NCI-H2196 (cell line): Measurements from ENCODE around the gene WHRN.

Experiments
- DNase-seq: peaks from one replicate; lab custom pipeline; 2025; ENCODE audit not compliant: unreplicated experiment; lab: John Stamatoyannopoulos, UW

WHRN gene

GRCh38 chr9:114493521-114494184 lies 11.6 kb downstream of the WHRN start:
- DNase-seq: no peak

- DNase-seq: no peak
These were observed 12.3 kb downstream of the WHRN start for GRCh38 chr9:114492991-114493390.

- no peak for DNase-seq
These were observed 13.8 kb downstream of the WHRN start for GRCh38 chr9:114491430-114492003.

- DNase-seq: no peak
These were observed 15.3 kb downstream of the WHRN start for GRCh38 chr9:114489928-114490327.

- no peak for DNase-seq
These were observed 16.7 kb downstream of the WHRN start for GRCh38 chr9:114488398-114489129.

- peak; percentile 80 for DNase-seq
These were observed 17.5 kb downstream of the WHRN start for GRCh38 chr9:114487607-114488300.

- DNase-seq: no peak
These were observed 18.9 kb downstream of the WHRN start for GRCh38 chr9:114486205-114486963.

GRCh38 chr9:114484854-114485443 lies 20.3 kb downstream of the WHRN start:
- DNase-seq: no peak

GRCh38 chr9:114484215-114484853 lies 20.9 kb downstream of the WHRN start:
- no peak for DNase-seq

GRCh38 chr9:114483499-114483898 lies 21.8 kb downstream of the WHRN start:
- no peak for DNase-seq

GRCh38 chr9:114482593-114482992 lies 22.7 kb downstream of the WHRN start:
- no peak for DNase-seq

- DNase-seq: no peak
These were observed 23.5 kb downstream of the WHRN start for GRCh38 chr9:114481789-114482188.

- peak; percentile 26 for DNase-seq
These were observed 24.4 kb downstream of the WHRN start for GRCh38 chr9:114480746-114481435.

- no peak for DNase-seq
These were observed 26.4 kb downstream of the WHRN start for GRCh38 chr9:114478871-114479270.

- DNase-seq: no peak
These were observed 26.8 kb downstream of the WHRN start for GRCh38 chr9:114478459-114478858.

GRCh38 chr9:114477642-114478041 lies 27.6 kb downstream of the WHRN start:
- no peak for DNase-seq

GRCh38 chr9:114476891-114477469 lies 28.3 kb downstream of the WHRN start:
- no peak for DNase-seq

- DNase-seq: no peak
These were observed 29.7 kb downstream of the WHRN start for GRCh38 chr9:114475412-114476135.

- DNase-seq: no peak
These were observed 30.8 kb downstream of the WHRN start for GRCh38 chr9:114474425-114474824.
